SU-DHL-6 (cell line): ENCODE measurements around the gene AP3S1.

Experiments used
- CTCF ChIP-seq: fragments of 200-600 bp; sonication (generic); IDR thresholded peaks from one replicate; pipeline ENCODE4 v1.5.1; 2017; ENCODE audit warnings: antibody characterized with exemption, mild to moderate bottlenecking, low read length, moderate library complexity; ENCODE audit not compliant: insufficient read depth, poor library complexity, severe bottlenecking
- EZH2phosphoT487 ChIP-seq: fragments of 200-600 bp; sonication (generic), shearing (Covaris generic); conservative IDR thresholded peaks from 2 replicates; pipeline ENCODE4 v1.6.1; 2018; ENCODE audit warnings: mild to moderate bottlenecking, antibody characterized with exemption, low read length, moderate library complexity, mixed read lengths

- TF ChIP-seq CTCF (no peak), EZH2phosphoT487 (no peak)
Measured at GRCh38 chr5:115812372-115812771, 29.4 kb upstream of the AP3S1 start.
